Activated CD4-positive, alpha-beta memory T cell treated with anti-CD3 and anti-CD28 coated beads for 36 hours (primary cell): ENCODE results near the gene LHX6. TPM values are rescaled to one million over a fixed set of nuclear protein-coding genes. Genes with fewer than 3 reads are reported as not detected.
A peak's percentile ranks its signal among the peaks of the same experiment; 100 is the strongest.

ENCODE experiments used
- CTCF ChIA-PET: fragments of 350-600 bp; sonication (Branson Sonifier 250); formaldehyde crosslinking; loops from one replicate; lab custom pipeline; 2021; ENCODE audit warnings: antibody characterized with exemption, inconsistent platforms; lab: Charles Lee
- POLR2A ChIA-PET: fragments of 350-600 bp; sonication (Branson Sonifier 250); formaldehyde crosslinking; loops from one replicate; lab custom pipeline; 2021; ENCODE audit warnings: antibody characterized with exemption; lab: Charles Lee
- DNase-seq: peaks from one replicate; pipeline ENCODE4 v3.0.0-alpha.2; 2020
- H3K27ac Mint-ChIP-seq: one replicate; pipeline ENCODE4 v1.8.0; 2021; ENCODE audit warnings: mixed read lengths
- H3K27me3 Mint-ChIP-seq: one replicate; pipeline ENCODE4 v1.8.0; 2021; ENCODE audit warnings: mixed read lengths
- H3K36me3 Mint-ChIP-seq: one replicate; pipeline ENCODE4 v1.8.0; 2021; ENCODE audit warnings: mixed read lengths
- H3K4me1 Mint-ChIP-seq: one replicate; pipeline ENCODE4 v1.8.0; 2021; ENCODE audit warnings: low read depth, mixed read lengths
- H3K4me3 Mint-ChIP-seq: one replicate; pipeline ENCODE4 v1.8.0; 2021; ENCODE audit warnings: mild to moderate bottlenecking, mixed read lengths
- H3K9me3 Mint-ChIP-seq: one replicate; pipeline ENCODE4 v1.8.0; 2021; ENCODE audit warnings: mixed read lengths
- intact Hi-C: fragments of 100-400 bp; cut with micrococcal nuclease; formaldehyde crosslinking; loops from one replicate; pipeline ENCODE4 v1.15.1; 2023
- total RNA-seq, 2 experiments: library from RNA; stranded (reverse); gene quantifications; one replicate each; pipeline ENCODE4 v1.2.3, GENCODE V29; 2021

LHX6 gene
- total RNA-seq, 2 experiments from 2014 or later = not detected

DNA sequence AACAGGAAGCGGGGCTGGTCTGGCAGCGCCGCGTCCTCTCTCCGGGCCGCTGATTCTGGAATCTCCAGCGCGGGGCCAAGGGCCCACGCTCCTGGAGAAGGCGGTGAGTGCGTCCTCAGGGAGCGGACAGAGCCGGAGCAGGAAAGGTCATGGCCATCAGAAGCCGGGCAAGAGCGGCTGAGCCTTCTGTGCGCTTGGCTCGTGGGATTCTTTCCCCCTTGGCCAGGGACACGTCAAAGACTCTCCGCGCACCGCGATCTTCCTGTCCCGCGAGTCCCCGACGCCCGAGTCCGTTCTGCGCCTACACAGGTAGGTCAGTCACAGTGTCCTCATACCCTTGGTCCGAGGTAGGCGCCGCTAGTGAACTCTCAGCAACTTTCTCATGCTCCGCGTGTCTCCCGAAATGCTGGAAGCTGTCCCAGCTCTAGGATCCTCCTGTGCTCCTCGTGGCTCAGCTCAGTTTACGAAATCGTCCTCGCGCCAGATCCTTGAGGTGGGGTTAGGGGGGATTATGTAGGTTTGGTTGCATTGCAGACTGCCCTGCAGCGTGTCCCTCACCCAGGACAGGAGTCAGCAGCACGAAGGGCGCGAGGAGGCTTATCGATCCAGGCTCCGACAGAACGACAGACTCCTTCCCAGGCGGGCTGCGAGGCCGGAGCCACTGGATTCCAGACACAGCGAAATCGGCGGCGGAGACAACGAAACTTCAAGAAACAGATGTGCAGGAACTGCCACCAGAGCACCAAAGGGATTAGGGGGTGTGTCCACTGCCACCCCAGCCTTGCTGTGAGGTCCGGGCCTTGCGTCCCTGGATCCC is 8.7 kb downstream of the LHX6 start:
- CTCF ChIA-PET = interaction anchor here (1.4 kb wide), 1 partner anchor 100 kb away, joined by 3 read pairs; no protein-coding TSS in a partner anchor
- H3K27me3 Mint-ChIP-seq = peaks cover 84% of the 10 kb centered on the region
- no peak overlapping the region for H3K27ac Mint-ChIP-seq
- intact Hi-C loops = loop anchor here (10.0 kb wide), 1 partner anchor 125 kb away; no protein-coding TSS in a partner anchor
- DNase-seq = no peak
- H3K4me3 Mint-ChIP-seq = no peak overlapping the region
- no peaks in the 10 kb centered on the region for H3K9me3 Mint-ChIP-seq
- POLR2A ChIA-PET = no interaction called here
- H3K4me1 Mint-ChIP-seq = peaks cover 24% of the 10 kb centered on the region
- H3K36me3 Mint-ChIP-seq = no peaks in the 10 kb centered on the region

DNA sequence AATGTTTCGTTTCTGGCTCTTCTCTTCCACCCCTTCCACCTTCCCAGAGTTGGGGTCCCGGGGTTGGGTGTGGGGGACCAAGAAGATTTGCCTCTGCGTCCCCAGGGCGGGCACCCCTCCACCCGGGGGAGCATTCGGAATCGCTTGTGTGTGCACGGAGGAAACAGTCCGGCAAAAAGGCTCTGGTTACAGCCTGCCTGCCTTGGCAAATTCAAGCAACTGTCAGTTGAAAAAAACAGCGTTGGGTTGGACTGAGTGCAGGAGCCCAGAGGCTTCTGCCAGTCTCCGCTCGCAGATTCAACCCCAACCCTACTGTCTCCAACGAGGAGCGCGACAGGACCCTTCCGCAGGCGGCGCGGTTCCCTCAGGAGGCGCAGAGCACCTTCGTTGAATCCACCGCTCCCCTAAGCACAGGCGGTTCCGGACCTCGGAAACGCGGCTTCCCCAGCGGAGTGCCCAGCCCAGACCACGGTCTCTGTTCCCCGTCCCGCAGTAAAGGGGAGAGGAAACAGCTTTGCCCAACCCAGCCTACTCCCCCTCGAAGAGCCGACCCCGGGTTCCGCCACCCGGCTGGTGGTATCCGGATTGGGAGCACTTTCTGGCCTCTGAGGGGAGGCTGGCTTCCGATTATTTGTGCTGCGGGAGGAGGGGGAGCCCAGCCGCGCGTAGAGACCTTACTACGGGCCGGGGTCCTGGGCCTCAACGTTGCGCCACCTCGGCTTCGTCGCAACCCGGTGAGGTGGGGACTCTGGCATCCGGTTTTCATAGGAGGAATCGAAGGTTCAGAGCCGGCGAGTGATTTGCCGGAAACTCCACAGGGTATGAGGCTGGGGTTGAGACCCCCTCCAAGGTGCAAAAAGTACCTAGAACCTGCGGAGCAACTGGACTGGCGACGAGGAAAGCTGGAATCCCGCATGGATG is 9.6 kb downstream of the LHX6 start:
- CTCF ChIA-PET = no interaction called here
- Mint-ChIP-seq H3K27ac (no peak overlapping the region), H3K27me3 (peaks cover 81% of the 10 kb centered on the region), H3K4me3 (no peak overlapping the region), H3K36me3 (no peaks in the 10 kb centered on the region), H3K4me1 (peaks cover 24% of the 10 kb centered on the region), H3K9me3 (no peaks in the 10 kb centered on the region)
- no peak for DNase-seq
- POLR2A ChIA-PET = no interaction called here
- intact Hi-C loops = loop anchor here (10.0 kb wide), 1 partner anchor 126 kb away; no protein-coding TSS in a partner anchor

- Mint-ChIP-seq H3K9me3 (no peaks in the 10 kb centered on the region), H3K4me1 (peaks cover 26% of the 10 kb centered on the region), H3K36me3 (no peaks in the 10 kb centered on the region), H3K27me3 (peaks cover 75% of the 10 kb centered on the region), H3K4me3 (no peak overlapping the region), H3K27ac (no peak overlapping the region)
- ChIA-PET POLR2A (no interaction called here), CTCF (no interaction called here)
- no peak for DNase-seq
- intact Hi-C loops = loop anchor here (10.0 kb wide), 1 partner anchor 126 kb away; no protein-coding TSS in a partner anchor
Measured at GRCh38 chr9:122218071-122218934, 10.5 kb downstream of the LHX6 start.

- POLR2A ChIA-PET = no interaction called here
- CTCF ChIA-PET = no interaction called here
- no peak overlapping the region for H3K4me3 Mint-ChIP-seq
- H3K4me1 Mint-ChIP-seq = peaks cover 28% of the 10 kb centered on the region
- intact Hi-C loops = loop anchor here (10.0 kb wide), 1 partner anchor 127 kb away; no protein-coding TSS in a partner anchor
- H3K36me3 Mint-ChIP-seq = no peaks in the 10 kb centered on the region
- no peak for DNase-seq
- H3K27me3 Mint-ChIP-seq = peaks cover 75% of the 10 kb centered on the region
- H3K9me3 Mint-ChIP-seq = no peaks in the 10 kb centered on the region
- no peak overlapping the region for H3K27ac Mint-ChIP-seq
Measured at GRCh38 chr9:122217640-122218039, 11.1 kb downstream of the LHX6 start.

DNA sequence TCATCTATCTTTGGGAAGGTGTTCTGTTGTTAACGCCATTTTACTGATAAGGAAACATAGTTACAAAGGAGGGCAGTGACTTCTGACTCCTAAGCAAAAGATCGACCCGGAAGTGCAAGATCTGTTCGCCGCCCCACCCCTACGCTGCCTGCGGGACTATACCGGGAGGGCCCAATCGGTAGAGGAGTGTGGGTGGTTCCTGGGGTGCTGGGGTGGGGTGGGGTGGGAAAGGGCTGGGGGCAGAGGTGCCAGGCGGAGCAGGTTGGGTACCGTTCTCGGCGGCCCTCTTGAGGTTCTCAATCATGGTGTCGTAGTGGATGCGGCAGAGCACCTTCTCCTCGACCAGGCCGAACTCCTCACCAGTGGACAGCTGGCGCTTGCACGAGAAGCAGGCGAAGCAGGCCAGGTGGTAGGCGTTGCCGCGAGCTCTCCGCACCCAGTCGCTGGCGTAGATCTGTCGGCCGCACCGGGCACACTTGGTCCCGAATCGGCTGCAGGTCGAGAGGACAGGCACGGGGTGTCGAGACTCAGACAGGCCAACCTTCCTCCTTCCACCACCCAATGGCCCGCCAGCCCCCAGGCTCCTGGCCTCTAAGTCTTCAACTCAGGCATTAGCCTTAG is 11.8 kb downstream of the LHX6 start:
- ChIA-PET POLR2A (no interaction called here), CTCF (no interaction called here)
- peaks cover 75% of the 10 kb centered on the region for H3K27me3 Mint-ChIP-seq
- H3K4me3 Mint-ChIP-seq = no peak overlapping the region
- no peaks in the 10 kb centered on the region for H3K9me3 Mint-ChIP-seq
- no peak overlapping the region for H3K27ac Mint-ChIP-seq
- no peak for DNase-seq
- intact Hi-C loops = loop anchor here (10.0 kb wide), 1 partner anchor 128 kb away; no protein-coding TSS in a partner anchor
- H3K36me3 Mint-ChIP-seq = no peaks in the 10 kb centered on the region
- peaks cover 28% of the 10 kb centered on the region for H3K4me1 Mint-ChIP-seq

DNA sequence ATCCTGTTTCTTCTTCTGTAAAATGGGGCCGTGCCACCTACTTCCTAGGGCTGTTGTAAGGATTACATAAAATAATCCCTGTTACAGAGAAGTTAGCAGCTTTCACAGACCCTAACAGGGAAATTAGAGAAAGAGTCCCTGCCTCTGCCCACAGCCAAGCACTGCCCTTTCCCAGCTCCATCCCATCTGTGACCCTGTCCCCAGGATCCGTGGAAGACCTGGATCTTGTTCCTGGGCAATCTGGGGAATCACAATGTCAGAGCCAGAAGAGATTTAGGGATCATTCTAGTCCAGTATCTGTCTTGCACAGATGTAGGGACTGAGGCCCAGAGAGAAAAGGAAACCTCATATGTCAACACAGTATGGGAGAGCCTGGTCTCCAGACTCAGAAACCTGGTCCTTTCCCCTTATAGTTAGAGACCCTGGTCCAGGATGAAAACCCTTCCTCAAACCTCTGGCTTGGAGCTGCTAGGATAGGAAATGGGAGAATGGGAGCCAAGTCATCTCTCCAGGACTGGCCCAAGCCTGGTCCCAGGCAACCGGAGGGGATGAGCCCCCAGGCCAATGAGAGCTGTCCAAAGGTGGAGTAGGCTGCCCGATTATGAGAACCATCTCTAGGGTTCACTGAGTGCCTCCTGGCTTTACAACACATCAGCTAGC is 12.5 kb downstream of the LHX6 start:
- ChIA-PET CTCF (no interaction called here), POLR2A (no interaction called here)
- intact Hi-C loops = loop anchor here (10.0 kb wide), 1 partner anchor 129 kb away; no protein-coding TSS in a partner anchor
- no peak overlapping the region for H3K27ac Mint-ChIP-seq
- peaks cover 75% of the 10 kb centered on the region for H3K27me3 Mint-ChIP-seq
- H3K36me3 Mint-ChIP-seq = no peaks in the 10 kb centered on the region
- H3K9me3 Mint-ChIP-seq = no peaks in the 10 kb centered on the region
- DNase-seq = no peak
- peaks cover 28% of the 10 kb centered on the region for H3K4me1 Mint-ChIP-seq
- no peak overlapping the region for H3K4me3 Mint-ChIP-seq

DNA sequence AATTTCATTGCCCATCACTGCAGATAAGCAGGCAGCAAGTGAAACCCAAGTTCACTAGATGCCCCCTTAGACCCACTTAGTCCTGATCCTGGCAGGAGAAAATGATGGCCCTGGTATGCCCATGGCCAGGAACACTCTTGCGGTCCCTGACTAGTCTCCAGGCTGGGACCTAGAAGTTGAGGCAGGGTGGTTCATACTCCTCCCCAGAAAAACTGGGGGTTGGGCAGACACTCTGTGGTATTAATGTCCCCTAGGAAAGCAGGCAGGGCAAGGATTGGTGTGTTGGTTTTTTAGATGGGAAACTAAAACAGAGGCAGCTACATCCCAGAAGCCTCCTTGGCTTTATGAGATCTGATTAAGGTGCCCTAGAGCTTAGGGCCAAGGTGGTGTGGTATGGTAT is 13.1 kb downstream of the LHX6 start:
- Mint-ChIP-seq H3K4me1 (peaks cover 28% of the 10 kb centered on the region), H3K4me3 (no peak overlapping the region), H3K36me3 (no peaks in the 10 kb centered on the region), H3K27me3 (peaks cover 74% of the 10 kb centered on the region), H3K9me3 (no peaks in the 10 kb centered on the region), H3K27ac (no peak overlapping the region)
- intact Hi-C loops = loop anchor here (10.0 kb wide), 1 partner anchor 129 kb away; no protein-coding TSS in a partner anchor
- DNase-seq = no peak
- CTCF ChIA-PET = no interaction called here
- POLR2A ChIA-PET = no interaction called here

DNA sequence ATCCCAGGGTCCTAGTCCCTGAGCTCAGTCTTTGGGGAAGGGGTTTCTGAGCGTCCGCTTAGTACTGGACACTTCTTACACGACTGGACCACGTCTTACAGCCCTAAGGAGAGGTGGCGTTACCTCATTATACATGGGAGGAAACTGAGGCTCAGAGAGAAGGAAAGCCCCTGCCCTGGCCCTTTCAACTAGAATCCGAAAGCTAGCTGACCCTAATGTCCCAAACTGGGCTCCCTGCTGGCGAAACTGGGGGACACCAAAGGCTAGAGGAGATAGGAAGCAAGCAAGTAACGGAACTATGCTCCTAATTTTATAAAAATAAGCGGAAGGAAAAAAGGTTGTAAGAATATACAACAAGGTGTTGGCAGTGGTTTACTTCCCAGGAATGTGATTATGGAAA is 14.2 kb downstream of the LHX6 start:
- Mint-ChIP-seq H3K27me3 (peaks cover 69% of the 10 kb centered on the region), H3K36me3 (no peaks in the 10 kb centered on the region), H3K4me1 (peaks cover 20% of the 10 kb centered on the region), H3K27ac (no peak overlapping the region), H3K4me3 (peak overlapping the region; percentile 10), H3K9me3 (no peaks in the 10 kb centered on the region)
- no peak for DNase-seq
- POLR2A ChIA-PET = no interaction called here
- intact Hi-C loops = loop anchor here (10.0 kb wide), 1 partner anchor 130 kb away; no protein-coding TSS in a partner anchor
- CTCF ChIA-PET = no interaction called here

DNA sequence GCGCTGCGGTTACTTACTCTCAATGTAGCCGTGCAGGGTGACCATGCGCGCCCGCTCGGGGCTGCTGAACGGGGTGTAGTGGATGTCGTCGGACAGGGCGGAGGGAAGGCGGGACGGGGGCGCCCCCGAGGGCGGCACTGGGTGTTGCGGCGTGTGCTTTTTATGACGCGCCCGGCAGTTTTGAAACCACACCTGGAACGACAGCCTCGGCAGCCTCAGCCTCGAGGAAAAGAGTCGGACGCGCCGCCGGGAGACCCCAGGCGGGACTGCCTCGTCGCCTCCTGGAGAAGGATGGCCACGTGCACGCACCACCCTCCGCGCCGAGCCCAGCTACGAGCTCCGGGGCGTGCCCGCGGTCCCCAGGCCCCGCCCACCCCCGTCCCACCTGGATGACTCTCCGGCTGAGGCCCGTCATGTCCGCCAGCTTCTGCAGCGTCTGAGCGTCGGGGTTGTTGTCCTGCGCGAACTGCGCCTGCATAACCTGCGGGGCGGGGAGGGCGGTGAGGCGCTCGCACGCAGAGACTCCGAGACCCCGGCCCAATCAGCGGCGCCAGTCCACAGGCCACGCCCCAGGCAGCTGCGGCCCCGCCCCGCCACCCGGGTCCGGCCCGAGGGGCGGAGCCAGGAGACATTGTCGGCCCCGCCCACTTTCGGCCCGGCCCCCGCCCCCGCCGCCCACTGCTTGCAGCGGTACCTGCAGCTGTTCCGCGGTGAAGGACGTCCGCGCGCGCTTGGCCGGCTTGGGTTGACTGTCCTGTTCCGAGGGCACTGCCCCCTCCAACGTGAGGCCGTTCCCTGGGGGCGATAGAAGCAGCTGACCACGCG is 15.0 kb downstream of the LHX6 start:
- peaks cover 68% of the 10 kb centered on the region for H3K27me3 Mint-ChIP-seq
- ChIA-PET POLR2A (no interaction called here), CTCF (no interaction called here)
- H3K9me3 Mint-ChIP-seq = no peaks in the 10 kb centered on the region
- H3K27ac Mint-ChIP-seq = no peak overlapping the region
- peak; percentile 69 for DNase-seq
- no peaks in the 10 kb centered on the region for H3K36me3 Mint-ChIP-seq
- intact Hi-C loops = loop anchor here (10.0 kb wide), 1 partner anchor 131 kb away; no protein-coding TSS in a partner anchor
- peaks cover 13% of the 10 kb centered on the region for H3K4me1 Mint-ChIP-seq
- H3K4me3 Mint-ChIP-seq = peak overlapping the region; percentile 38

DNA sequence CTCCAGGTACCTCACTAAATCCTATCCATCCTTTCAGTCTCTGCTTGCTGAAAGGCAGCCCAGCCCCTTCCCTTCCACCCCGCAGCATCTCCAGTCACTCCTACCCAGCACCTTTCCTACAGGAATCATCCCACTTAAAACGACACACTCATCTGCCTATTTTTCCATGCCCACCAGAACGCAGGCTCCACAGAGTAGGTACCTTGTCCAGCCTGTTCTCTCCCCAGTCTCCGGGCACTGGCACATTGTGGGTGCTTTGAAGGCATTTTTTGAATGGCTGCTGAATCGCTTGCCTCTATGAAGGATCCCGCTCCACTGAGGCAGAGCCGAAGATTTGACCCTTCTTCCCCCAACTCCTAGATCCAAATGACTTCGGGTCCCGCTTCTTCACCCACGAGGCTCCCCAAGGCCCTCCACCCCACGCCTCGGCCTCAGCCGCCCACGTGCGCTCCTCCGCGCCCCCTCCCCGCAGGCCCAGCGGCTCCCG is 15.6 kb downstream of the LHX6 start:
- intact Hi-C loops = loop anchor here (10.0 kb wide), 1 partner anchor 132 kb away; no protein-coding TSS in a partner anchor
- CTCF ChIA-PET = no interaction called here
- POLR2A ChIA-PET = no interaction called here
- no peak for DNase-seq
- Mint-ChIP-seq H3K4me3 (peak overlapping the region; percentile 18), H3K4me1 (peaks cover 6% of the 10 kb centered on the region), H3K36me3 (no peaks in the 10 kb centered on the region), H3K27me3 (peaks cover 62% of the 10 kb centered on the region), H3K27ac (no peak overlapping the region), H3K9me3 (no peaks in the 10 kb centered on the region)
